ENCODE data around the gene IL26. TPM values are rescaled to one million over a fixed set of nuclear protein-coding genes. Genes with fewer than 3 reads are reported as not detected.
A peak's percentile ranks its signal among the peaks of the same experiment; 100 is the strongest.

Gene IL26
- total RNA-seq, 5 donors from 2014 or later (not counting 1 experiment from before 2014, with no cell fraction given): 0.39 TPM; not detected in 4

DNA sequence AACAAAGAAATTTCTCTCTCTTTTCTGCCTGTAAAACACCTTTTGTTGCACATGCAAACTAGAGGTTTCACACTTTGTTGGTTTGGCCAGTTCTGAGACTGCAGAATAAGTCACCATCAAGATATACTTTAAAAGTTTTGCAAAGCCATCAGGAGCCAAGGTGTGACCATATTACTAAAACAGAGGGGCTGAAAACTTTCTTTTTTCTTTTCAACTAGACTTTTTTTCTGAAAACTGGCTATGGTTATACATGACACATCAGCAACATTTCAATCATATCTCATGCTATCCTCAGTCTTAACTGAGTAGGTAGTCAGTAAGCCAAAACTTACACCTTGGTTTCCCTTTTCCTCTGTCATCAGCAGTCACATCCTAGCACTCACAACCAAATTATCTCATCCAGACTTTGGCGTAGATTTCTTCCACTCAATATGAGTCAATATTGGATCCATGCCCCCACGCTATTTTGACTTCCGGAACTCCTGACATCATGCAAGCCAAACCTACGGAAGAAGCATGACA is 62.0 kb downstream of the IL26 start:
- H3K4me3 Mint-ChIP-seq: peak overlapping the region in 1 of 3 donors; percentile 14
- CTCF ChIA-PET: no interaction called here
- peak overlapping the region; percentile 29 to 49 for H3K27ac Mint-ChIP-seq

DNA sequence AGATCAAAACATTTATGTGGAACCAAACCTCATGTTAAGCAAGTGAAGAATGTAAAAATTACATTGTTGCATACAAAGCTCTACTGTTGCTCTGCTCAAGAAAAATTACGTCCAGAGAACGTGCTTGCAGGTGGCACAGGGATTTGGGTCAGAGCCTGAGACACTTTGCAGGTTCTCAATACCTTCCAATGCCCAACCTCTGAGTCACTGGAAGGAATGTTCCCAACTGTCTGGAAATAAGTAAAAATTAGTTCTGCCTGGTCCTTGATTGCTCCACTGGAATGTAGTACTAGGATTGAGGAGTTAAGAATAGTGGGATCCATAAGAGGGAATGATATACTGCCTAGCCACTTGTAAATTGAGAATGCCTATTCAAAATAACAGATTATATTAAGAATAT is 63.2 kb downstream of the IL26 start:
- Mint-ChIP-seq H3K27ac (no peak overlapping the region), H3K27me3 (no peaks in the 10 kb centered on the region), H3K36me3 (no peaks in the 10 kb centered on the region), H3K4me3 (no peak overlapping the region), H3K9me3 (no peaks in the 10 kb centered on the region), H3K4me1 (peaks cover 8 to 36% (median 30%) of the 10 kb centered on the region in 3 donors)
- Histone ChIP-seq H3K27me3 (replicated peaks in 1 of 2; ENCODE audit: control insufficient read depth in 2 of 2, extremely low read depth in 1 of 2, insufficient read depth in 2 of 2, low read length in 1 of 2) (no peaks in the 10 kb centered on the region), H3K27ac (ENCODE audit: low read length) (no peak overlapping the region), H3K9me3 (no peaks in the 10 kb centered on the region), H3K36me3 (ENCODE audit: control insufficient read depth in 2 of 2, extremely low read depth in 1 of 2, insufficient read depth in 1 of 2, low read length in 1 of 2) (no peaks in the 10 kb centered on the region), H3K4me3 (ENCODE audit: control insufficient read depth in 1 of 2, extremely low read depth in 1 of 2, low read length in 1 of 2) (no peak overlapping the region), H3K4me1 (ENCODE audit: control insufficient read depth in 1 of 2, extremely low read depth in 1 of 2, insufficient read depth in 2 of 2, low read length in 2 of 2) (peaks cover 2 to 4% of the 10 kb centered on the region in 2 experiments)
- WGBS (ENCODE audit: insufficient coverage): no CpG with 5 or more reads among the region's 2 CpGs
- POLR2A ChIA-PET: no interaction called here
- no peak for DNase-seq
- ATAC-seq (replicated peaks in 1 of 4): no peak
- CTCF ChIA-PET: interaction anchor here (0.6 to 1.1 kb wide), 2 partner anchors 8 to 290 kb away, joined by 3 to 6 read pairs; no protein-coding TSS in a partner anchor

More for the DNA sequence above, 62.0 kb downstream of the IL26 start:
- H3K36me3 ChIP-seq (ENCODE audit: control insufficient read depth in 2 of 2, extremely low read depth in 1 of 2, insufficient read depth in 1 of 2, low read length in 1 of 2): no peaks in the 10 kb centered on the region
- no peaks in the 10 kb centered on the region for H3K9me3 ChIP-seq
- H3K27me3 Mint-ChIP-seq: no peaks in the 10 kb centered on the region
- H3K27me3 ChIP-seq (replicated peaks in 1 of 2; ENCODE audit: control insufficient read depth in 2 of 2, extremely low read depth in 1 of 2, insufficient read depth in 2 of 2, low read length in 1 of 2): no peaks in the 10 kb centered on the region
- H3K36me3 Mint-ChIP-seq: no peaks in the 10 kb centered on the region
- no peaks in the 10 kb centered on the region for H3K9me3 Mint-ChIP-seq
- H3K4me1 Mint-ChIP-seq: peaks cover 8 to 28% (median 23%) of the 10 kb centered on the region in 3 donors
- ATAC-seq (replicated peaks in 1 of 4) (peak in 1 of 4 experiments; percentile 30), DNase-seq (peak in 1 of 35 experiments; percentile 46)
- 50% methylated on average over 1 of the region's 4 CpGs for WGBS (ENCODE audit: insufficient coverage)
- H3K4me3 ChIP-seq (ENCODE audit: control insufficient read depth in 1 of 2, extremely low read depth in 1 of 2, low read length in 1 of 2): no peak overlapping the region
- H3K27ac ChIP-seq (ENCODE audit: low read length): peak overlapping the region; percentile 34
- H3K4me1 ChIP-seq (ENCODE audit: control insufficient read depth in 1 of 2, extremely low read depth in 1 of 2, insufficient read depth in 2 of 2, low read length in 2 of 2): peaks cover 2 to 4% of the 10 kb centered on the region in 2 experiments
- POLR2A ChIA-PET: no interaction called here

DNA sequence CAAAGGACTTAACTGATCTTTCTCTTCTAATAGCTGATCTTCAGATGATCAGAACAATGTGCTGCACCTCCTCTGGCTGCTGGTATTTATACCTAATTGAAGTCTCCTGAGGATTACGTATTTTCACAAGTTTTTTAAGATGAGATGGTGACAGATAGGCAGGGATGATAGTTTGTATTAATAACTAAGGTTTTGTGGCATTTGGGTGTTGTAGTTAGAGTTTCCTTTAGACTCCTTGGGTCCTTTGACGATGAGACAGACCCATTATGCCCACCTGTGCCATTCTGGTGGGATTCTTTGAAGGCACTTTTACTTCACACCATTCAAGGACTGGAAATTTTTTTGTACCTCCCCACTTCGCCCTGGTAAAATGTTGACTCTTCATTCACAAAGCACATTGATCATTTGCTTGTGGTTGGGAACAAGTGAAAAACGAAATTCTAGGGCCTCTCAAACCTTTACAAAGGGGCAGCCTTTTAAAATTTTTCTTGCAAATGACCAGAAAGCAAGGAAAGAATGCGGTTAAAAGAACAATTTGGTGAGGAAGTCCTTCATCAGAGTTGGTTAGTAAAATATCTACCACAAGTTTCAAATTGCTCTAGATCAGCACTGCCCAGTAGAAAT is 65.8 kb downstream of the IL26 start, which contains the start of gene IFNG:
TSS of gene IFNG (minus strand) at position 60 of the 624 bp plus-strand sequence. CDS start 125 bp downstream, outside the sequence.
- H3K4me3 ChIP-seq (ENCODE audit: control insufficient read depth in 1 of 2, extremely low read depth in 1 of 2, low read length in 1 of 2): peak within 1 kb of the TSS in 1 of 2 donors; percentile 30
- H3K27ac Mint-ChIP-seq: peak within 1 kb of the TSS; percentile 65

DNA sequence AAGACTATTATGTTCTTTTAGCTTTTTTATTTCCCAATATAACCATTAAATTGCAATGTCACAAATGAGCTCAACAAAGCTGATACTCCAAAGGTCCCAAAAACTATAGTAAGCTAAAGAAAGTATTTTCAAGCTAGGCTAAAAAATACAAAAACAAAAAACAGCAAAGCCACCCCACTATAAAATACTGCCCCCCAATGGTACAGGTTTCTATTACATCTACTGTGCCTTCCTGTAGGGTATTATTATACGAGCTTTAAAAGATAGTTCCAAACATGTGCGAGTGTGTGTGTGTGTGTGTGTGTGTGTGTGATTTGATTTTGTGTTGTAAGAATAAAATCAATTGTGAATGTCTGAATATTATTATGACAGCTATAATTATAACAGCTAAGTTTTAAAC is 67.2 kb downstream of the IL26 start:
- Histone ChIP-seq H3K9me3 (no peaks in the 10 kb centered on the region), H3K36me3 (ENCODE audit: control insufficient read depth in 2 of 2, extremely low read depth in 1 of 2, insufficient read depth in 1 of 2, low read length in 1 of 2) (peaks cover 0 to 3% of the 10 kb centered on the region in 2 donors), H3K27me3 (replicated peaks in 1 of 2; ENCODE audit: control insufficient read depth in 2 of 2, extremely low read depth in 1 of 2, insufficient read depth in 2 of 2, low read length in 1 of 2) (no peaks in the 10 kb centered on the region), H3K4me3 (ENCODE audit: control insufficient read depth in 1 of 2, extremely low read depth in 1 of 2, low read length in 1 of 2) (peak overlapping the region in 1 of 2 donors; percentile 30), H3K4me1 (ENCODE audit: control insufficient read depth in 1 of 2, extremely low read depth in 1 of 2, insufficient read depth in 2 of 2, low read length in 2 of 2) (peaks cover 0 to 4% of the 10 kb centered on the region in 2 experiments), H3K27ac (ENCODE audit: low read length) (no peak overlapping the region)
- H3K27me3 Mint-ChIP-seq: no peaks in the 10 kb centered on the region
- DNase-seq (peak in 6 of 35 experiments; percentile 3 to 72 (median 14)), ATAC-seq (replicated peaks in 1 of 4) (peak in 2 of 4 experiments; percentile 43 to 47)
- WGBS (ENCODE audit: insufficient coverage): no CpG with 5 or more reads among the region's 2 CpGs
- no peak overlapping the region for H3K27ac Mint-ChIP-seq
- ChIA-PET POLR2A (interaction anchor here (0.9 to 1.1 kb wide), 4 partner anchors 18 to 169 kb away, joined by 3 to 7 read pairs (median 4); no protein-coding TSS in a partner anchor), CTCF (interaction anchor here (0.5 to 3.3 kb wide), 42 partner anchors 10 to 890 kb away, joined by 3 to 41 read pairs (median 4); partner anchors contain the start of gene IFNG-AS1 (in 1 of the 2))
- H3K36me3 Mint-ChIP-seq: peaks cover 5% of the 10 kb centered on the region
- H3K9me3 Mint-ChIP-seq: no peaks in the 10 kb centered on the region
- H3K4me1 Mint-ChIP-seq: peaks cover 10 to 40% (median 37%) of the 10 kb centered on the region in 3 donors
- H3K4me3 Mint-ChIP-seq: peak overlapping the region in 1 of 3 donors; percentile 58

More for the DNA sequence above, 65.8 kb downstream of the IL26 start, which contains the start of gene IFNG:
- Histone ChIP-seq H3K27me3 (replicated peaks in 1 of 2; ENCODE audit: control insufficient read depth in 2 of 2, extremely low read depth in 1 of 2, insufficient read depth in 2 of 2, low read length in 1 of 2) (no peaks in the 10 kb centered on the region), H3K36me3 (ENCODE audit: control insufficient read depth in 2 of 2, extremely low read depth in 1 of 2, insufficient read depth in 1 of 2, low read length in 1 of 2) (peaks cover 0 to 3% of the 10 kb centered on the region in 2 donors), H3K27ac (ENCODE audit: low read length) (peak within 1 kb of the TSS; percentile 50), H3K9me3 (no peaks in the 10 kb centered on the region), H3K4me1 (ENCODE audit: control insufficient read depth in 1 of 2, extremely low read depth in 1 of 2, insufficient read depth in 2 of 2, low read length in 2 of 2) (peaks cover 2 to 4% of the 10 kb centered on the region in 2 experiments)
- Mint-ChIP-seq H3K36me3 (no peaks in the 10 kb centered on the region), H3K4me3 (peak within 1 kb of the TSS; percentile 43 to 67 (median 58)), H3K9me3 (no peaks in the 10 kb centered on the region), H3K27me3 (no peaks in the 10 kb centered on the region), H3K4me1 (peaks cover 8 to 46% (median 42%) of the 10 kb centered on the region in 3 donors)
- CTCF ChIA-PET: interaction anchor here in 1 of 2 donors (0.7 to 3.3 kb wide), 6 partner anchors 14 to 119 kb away, joined by 3 to 41 read pairs (median 10); no protein-coding TSS in a partner anchor
- DNase-seq: peak in 13 of 35 experiments; percentile 1 to 76 (median 10)
- no CpG with 5 or more reads among the region's 5 CpGs for WGBS (ENCODE audit: insufficient coverage)
- peak; percentile 30 to 84 (median 58) for ATAC-seq (replicated peaks in 1 of 4)
- POLR2A ChIA-PET: no interaction called here

DNA sequence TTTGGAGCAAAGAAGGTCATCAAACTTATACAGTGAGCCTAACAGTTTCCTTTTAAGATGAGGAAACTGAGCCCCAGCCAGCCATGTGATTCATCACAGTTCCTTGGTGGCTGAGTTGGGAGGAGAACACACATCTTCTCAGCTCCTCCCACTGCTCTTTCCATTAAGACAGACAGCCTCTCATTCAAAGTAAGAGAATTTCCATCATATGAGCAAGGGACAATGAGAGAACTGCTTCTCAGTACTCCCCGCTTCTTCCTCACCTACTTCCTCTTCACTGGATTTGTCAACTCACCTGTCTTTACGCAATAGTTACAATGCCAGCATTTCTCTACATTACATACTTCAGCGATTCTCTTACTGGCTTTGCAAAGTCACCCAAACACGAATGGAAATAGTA is 68.2 kb downstream of the IL26 start:
- CTCF ChIA-PET: interaction anchor here (0.8 to 3.3 kb wide), 18 partner anchors 13 to 889 kb away, joined by 3 to 41 read pairs (median 6); no protein-coding TSS in a partner anchor
- H3K4me3 Mint-ChIP-seq: peak overlapping the region in 2 of 3 donors; percentile 6 to 7
- Histone ChIP-seq H3K36me3 (ENCODE audit: control insufficient read depth in 2 of 2, extremely low read depth in 1 of 2, insufficient read depth in 1 of 2, low read length in 1 of 2) (peaks cover 0 to 3% of the 10 kb centered on the region in 2 donors), H3K9me3 (no peaks in the 10 kb centered on the region), H3K27me3 (replicated peaks in 1 of 2; ENCODE audit: control insufficient read depth in 2 of 2, extremely low read depth in 1 of 2, insufficient read depth in 2 of 2, low read length in 1 of 2) (no peaks in the 10 kb centered on the region), H3K4me3 (ENCODE audit: control insufficient read depth in 1 of 2, extremely low read depth in 1 of 2, low read length in 1 of 2) (peak overlapping the region in 1 of 2 donors; percentile 15), H3K27ac (ENCODE audit: low read length) (no peak overlapping the region), H3K4me1 (ENCODE audit: control insufficient read depth in 1 of 2, extremely low read depth in 1 of 2, insufficient read depth in 2 of 2, low read length in 2 of 2) (peaks cover 0 to 4% of the 10 kb centered on the region in 2 experiments)
- DNase-seq (peak in 1 of 35 experiments; percentile 19), ATAC-seq (replicated peaks in 1 of 4) (no peak)
- peaks cover 7 to 32% (median 32%) of the 10 kb centered on the region in 3 donors for H3K4me1 Mint-ChIP-seq
- H3K9me3 Mint-ChIP-seq: no peaks in the 10 kb centered on the region
- H3K27me3 Mint-ChIP-seq: no peaks in the 10 kb centered on the region
- H3K36me3 Mint-ChIP-seq: peaks cover 12% of the 10 kb centered on the region
- no CpG with 5 or more reads among the region's 4 CpGs for WGBS (ENCODE audit: insufficient coverage)
- POLR2A ChIA-PET: interaction anchor here (0.6 to 1.1 kb wide), 3 partner anchors 43 to 585 kb away, joined by 3 to 5 read pairs (median 4); no protein-coding TSS in a partner anchor
- peak overlapping the region in 1 of 2 donors; percentile 12 for H3K27ac Mint-ChIP-seq

DNA sequence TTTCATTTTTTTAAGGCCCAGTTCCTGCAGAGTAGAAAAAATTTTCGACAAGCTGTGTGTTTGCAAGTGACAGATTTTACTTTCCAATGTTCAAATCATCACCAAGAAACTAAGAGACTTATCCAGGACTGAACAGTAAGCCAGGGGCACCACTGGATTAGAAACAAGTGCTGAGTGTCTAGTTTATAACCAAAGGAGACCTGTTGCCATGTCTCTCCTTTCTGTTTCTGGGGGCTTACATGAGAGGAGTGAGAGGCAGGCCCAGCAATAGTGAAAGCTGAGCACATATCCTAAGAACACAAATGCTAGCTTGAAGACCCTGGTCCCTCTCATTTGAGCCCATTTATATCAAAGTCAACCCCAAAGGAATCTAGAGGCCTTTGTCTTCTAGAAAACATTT is 69.0 kb downstream of the IL26 start:
- POLR2A ChIA-PET: interaction anchor here in 1 of 2 donors (0.6 kb wide), 1 partner anchor 30 kb away, joined by 13 read pairs; no protein-coding TSS in a partner anchor
- WGBS (ENCODE audit: insufficient coverage): no CpG with 5 or more reads among the region's 1 CpG
- Mint-ChIP-seq H3K4me3 (no peak overlapping the region), H3K27me3 (no peaks in the 10 kb centered on the region), H3K4me1 (peaks cover 7 to 32% (median 32%) of the 10 kb centered on the region in 3 donors), H3K9me3 (no peaks in the 10 kb centered on the region), H3K27ac (no peak overlapping the region), H3K36me3 (peaks cover 12% of the 10 kb centered on the region)
- CTCF ChIA-PET: interaction anchor here (0.6 to 3.3 kb wide), 10 partner anchors 15 to 789 kb away, joined by 3 to 30 read pairs (median 4); no protein-coding TSS in a partner anchor
- H3K27me3 ChIP-seq (replicated peaks in 1 of 2; ENCODE audit: control insufficient read depth in 2 of 2, extremely low read depth in 1 of 2, insufficient read depth in 2 of 2, low read length in 1 of 2): no peaks in the 10 kb centered on the region
- no peaks in the 10 kb centered on the region for H3K9me3 ChIP-seq
- no peak overlapping the region for H3K4me3 ChIP-seq (ENCODE audit: control insufficient read depth in 1 of 2, extremely low read depth in 1 of 2, low read length in 1 of 2)
- H3K36me3 ChIP-seq (ENCODE audit: control insufficient read depth in 2 of 2, extremely low read depth in 1 of 2, insufficient read depth in 1 of 2, low read length in 1 of 2): peaks cover 0 to 3% of the 10 kb centered on the region in 2 donors
- DNase-seq: no peak
- peaks cover 0 to 4% of the 10 kb centered on the region in 2 experiments for H3K4me1 ChIP-seq (ENCODE audit: control insufficient read depth in 1 of 2, extremely low read depth in 1 of 2, insufficient read depth in 2 of 2, low read length in 2 of 2)
- H3K27ac ChIP-seq (ENCODE audit: low read length): no peak overlapping the region
- no peak for ATAC-seq (replicated peaks in 1 of 4)

All from T-cell (primary cell).